Measurements from ENCODE around the gene SIN3B.

The SIN3B gene

GRCh38 chr19:16891696-16892382 is 62.6 kb downstream of the SIN3B start:
- no peak for DNase-seq

- DNase-seq = no peak
These were observed 63.2 kb downstream of the SIN3B start for GRCh38 chr19:16892436-16892835.

GRCh38 chr19:16892868-16893685 is 63.9 kb downstream of the SIN3B start:
- no peak for DNase-seq

- DNase-seq = peak; percentile 27
These were observed 64.4 kb downstream of the SIN3B start for GRCh38 chr19:16893686-16893989.

- DNase-seq = peak; percentile 24
These were observed 64.9 kb downstream of the SIN3B start for GRCh38 chr19:16894080-16894479.

- peak; percentile 73 for DNase-seq
These were observed 66.4 kb downstream of the SIN3B start for GRCh38 chr19:16895467-16896145.

- peak; percentile 60 for DNase-seq
These were observed 67.2 kb downstream of the SIN3B start for GRCh38 chr19:16896146-16897028.

GRCh38 chr19:16897029-16897855 is 68.0 kb downstream of the SIN3B start:
- peak; percentile 87 for DNase-seq

GRCh38 chr19:16897856-16898161 is 68.6 kb downstream of the SIN3B start:
- DNase-seq = no peak

GRCh38 chr19:16898361-16899015 is 69.3 kb downstream of the SIN3B start:
- DNase-seq = no peak

GRCh38 chr19:16899566-16900075 is 70.4 kb downstream of the SIN3B start:
- peak; percentile 42 for DNase-seq

- peak; percentile 35 for DNase-seq
These were observed 72.4 kb downstream of the SIN3B start for GRCh38 chr19:16901491-16902175.

GRCh38 chr19:16902545-16902944 is 73.3 kb downstream of the SIN3B start:
- no peak for DNase-seq

GRCh38 chr19:16903347-16903746 is 74.1 kb downstream of the SIN3B start:
- no peak for DNase-seq

- no peak for DNase-seq
These were observed 75.4 kb downstream of the SIN3B start for GRCh38 chr19:16904599-16904998.

GRCh38 chr19:16908759-16909158 is 79.6 kb downstream of the SIN3B start:
- DNase-seq = no peak

GRCh38 chr19:16911046-16911445 is 81.8 kb downstream of the SIN3B start:
- no peak for DNase-seq

GRCh38 chr19:16912780-16913179 is 83.6 kb downstream of the SIN3B start:
- DNase-seq = no peak

GRCh38 chr19:16914421-16914820 is 85.2 kb downstream of the SIN3B start:
- DNase-seq = no peak

- DNase-seq = no peak
These were observed 85.9 kb downstream of the SIN3B start for GRCh38 chr19:16915135-16915534.

- no peak for DNase-seq
These were observed 86.5 kb downstream of the SIN3B start for GRCh38 chr19:16915734-16916133.

Data from NCI-H82 (cell line).